OCI-LY1 (cell line): ENCODE data around the gene COL6A3.
"Not testable (repeated sequence)": the region's sequence is repeated elsewhere in the genome, so short reads cannot be mapped to it uniquely, and the experiment has no call there.

Source experiments
- H2AFZ ChIP-seq: fragments of 200-600 bp; sonication (generic), shearing (Covaris generic); 2 replicates; pipeline ENCODE4 v1.6.0; 2014; ENCODE audit warnings: antibody characterized with exemption, mild to moderate bottlenecking, low read length
- H3F3A ChIP-seq: fragments of 200-600 bp; sonication (generic), shearing (Covaris generic); 2 replicates; pipeline ENCODE4 v1.6.0; 2014; ENCODE audit warnings: mild to moderate bottlenecking, antibody characterized with exemption, low read length, moderate library complexity; ENCODE audit not compliant: insufficient read depth
- H3K27ac ChIP-seq: fragments of 200-600 bp; sonication (generic); 2 replicates; pipeline ENCODE4 v1.5.1; 2014; ENCODE audit warnings: low read length, mixed run types, mild to moderate bottlenecking, low read depth; ENCODE audit not compliant: poor library complexity, severe bottlenecking
- H3K27me3 ChIP-seq: fragments of 200-600 bp; sonication (generic); 2 replicates; pipeline ENCODE4 v1.6.0; 2014; ENCODE audit warnings: antibody characterized with exemption, mild to moderate bottlenecking, low read length, moderate library complexity; ENCODE audit not compliant: insufficient read depth
- H3K36me3 ChIP-seq: fragments of 200-600 bp; sonication (generic); 2 replicates; pipeline ENCODE4 v1.6.1; 2014; ENCODE audit warnings: mild to moderate bottlenecking, antibody characterized with exemption, low read length, moderate library complexity, mixed read lengths; ENCODE audit not compliant: insufficient read depth
- H3K4me1 ChIP-seq: fragments of 200-600 bp; sonication (generic); 2 replicates; pipeline ENCODE4 v1.5.1; 2014; ENCODE audit warnings: mild to moderate bottlenecking, low read length, moderate library complexity; ENCODE audit not compliant: insufficient read depth, severe bottlenecking
- H3K4me2 ChIP-seq: fragments of 200-600 bp; sonication (generic), shearing (Covaris generic); 2 replicates; pipeline ENCODE4 v1.6.1; 2014; ENCODE audit warnings: low read length
- H3K4me3 ChIP-seq: fragments of 200-600 bp; sonication (generic); 2 replicates; pipeline ENCODE4 v1.5.1; 2014; ENCODE audit warnings: low read length, low read depth, mild to moderate bottlenecking, mixed read lengths; ENCODE audit not compliant: poor library complexity, severe bottlenecking
- H3K79me2 ChIP-seq: fragments of 200-600 bp; shearing (Covaris generic); 2 replicates; pipeline ENCODE4 v1.6.1; 2016; ENCODE audit warnings: mixed run types, low read length, mixed read lengths; ENCODE audit not compliant: insufficient read depth
- H3K9ac ChIP-seq: fragments of 200-600 bp; sonication (generic), shearing (Covaris generic); 2 replicates; pipeline ENCODE4 v1.6.1; 2014; ENCODE audit warnings: mild to moderate bottlenecking, low read length, mixed read lengths
- H3K9me2 ChIP-seq: fragments of 200-600 bp; sonication (generic), shearing (Covaris generic); 2 replicates; pipeline ENCODE4 v1.6.1; 2014; ENCODE audit warnings: low read depth, mild to moderate bottlenecking, low read length, mixed read lengths
- H3K9me3 ChIP-seq: fragments of 200-600 bp; shearing (Covaris generic); 2 replicates; pipeline ENCODE4 v1.6.1; 2014; ENCODE audit warnings: low read length, mixed read lengths
- H4K20me1 ChIP-seq: fragments of 200-600 bp; sonication (generic), shearing (Covaris generic); 2 replicates; pipeline ENCODE4 v1.6.0; 2016; ENCODE audit warnings: mild to moderate bottlenecking, low read length; ENCODE audit not compliant: insufficient read depth
- CTCF ChIP-seq: fragments of 200-600 bp; sonication (generic), shearing (Covaris generic); IDR thresholded peaks from 2 replicates; pipeline ENCODE4 v1.5.1; 2017; ENCODE audit warnings: mild to moderate bottlenecking, antibody characterized with exemption, low read length, moderate library complexity, mixed read lengths
- EZH2 ChIP-seq: fragments of 200-600 bp; sonication (generic), shearing (Covaris generic); IDR thresholded peaks from 2 replicates; pipeline ENCODE4 v1.8.0; 2017; ENCODE audit warnings: borderline replicate concordance, mixed run types, mild to moderate bottlenecking, antibody characterized with exemption, low read length, moderate library complexity, mixed read lengths

The COL6A3 gene

GRCh38 chr2:237358721-237359517 is 55.0 kb downstream of the COL6A3 start:
- H3K4me3 ChIP-seq = no peak overlapping the region
- no peaks in the 10 kb centered on the region for H3F3A ChIP-seq
- no peaks in the 10 kb centered on the region for H3K9me2 ChIP-seq
- H2AFZ ChIP-seq = no peak overlapping the region
- TF ChIP-seq EZH2 = no peak
- no peak for TF ChIP-seq CTCF
- no peak overlapping the region for H3K27ac ChIP-seq
- no peak overlapping the region for H3K4me2 ChIP-seq
- no peaks in the 10 kb centered on the region for H3K4me1 ChIP-seq
- no peaks in the 10 kb centered on the region for H3K36me3 ChIP-seq
- no peaks in the 10 kb centered on the region for H3K9me3 ChIP-seq
- no peaks in the 10 kb centered on the region for H3K79me2 ChIP-seq
- H4K20me1 ChIP-seq = no peaks in the 10 kb centered on the region
- peaks cover 4% of the 10 kb centered on the region; the same call in 1 of the 2 replicates for H3K27me3 ChIP-seq
- H3K9ac ChIP-seq = no peak overlapping the region

GRCh38 chr2:237355701-237356100 is 58.3 kb downstream of the COL6A3 start:
- no peaks in the 10 kb centered on the region for H3K9me3 ChIP-seq
- no peak overlapping the region for H3K4me3 ChIP-seq
- no peaks in the 10 kb centered on the region for H3K36me3 ChIP-seq
- no peak overlapping the region for H3K4me2 ChIP-seq
- TF ChIP-seq CTCF (no peak), EZH2 (no peak)
- H3K27me3 ChIP-seq = peaks cover 4% of the 10 kb centered on the region; the same call in 1 of the 2 replicates
- no peak overlapping the region for H3K27ac ChIP-seq
- H2AFZ ChIP-seq = no peak overlapping the region
- H3K79me2 ChIP-seq = no peaks in the 10 kb centered on the region
- no peaks in the 10 kb centered on the region for H4K20me1 ChIP-seq
- no peaks in the 10 kb centered on the region for H3K4me1 ChIP-seq
- H3K9me2 ChIP-seq = no peaks in the 10 kb centered on the region
- H3K9ac ChIP-seq = no peak overlapping the region
- H3F3A ChIP-seq = no peaks in the 10 kb centered on the region

GRCh38 chr2:237354892-237355291 is 59.1 kb downstream of the COL6A3 start:
- no peak overlapping the region for H3K27ac ChIP-seq

GRCh38 chr2:237354172-237354571 is 59.8 kb downstream of the COL6A3 start:
- H2AFZ ChIP-seq, H3K9ac ChIP-seq, H3K4me3 ChIP-seq, H3K9me2 ChIP-seq, H3K27ac ChIP-seq, H3K27me3 ChIP-seq, H3K36me3 ChIP-seq, H3K79me2 ChIP-seq, H4K20me1 ChIP-seq, H3K4me1 ChIP-seq, H3K9me3 ChIP-seq, H3K4me2 ChIP-seq, H3F3A ChIP-seq: not testable (repeated sequence)

More at GRCh38 chr2:237354892-237355291, 59.1 kb downstream of the COL6A3 start:
- H3K9me2 ChIP-seq = no peaks in the 10 kb centered on the region
- H2AFZ ChIP-seq = no peak overlapping the region
- H3K4me3 ChIP-seq = no peak overlapping the region
- no peaks in the 10 kb centered on the region for H3K79me2 ChIP-seq
- no peaks in the 10 kb centered on the region for H3F3A ChIP-seq
- no peak overlapping the region for H3K9ac ChIP-seq
- no peaks in the 10 kb centered on the region for H3K4me1 ChIP-seq
- no peaks in the 10 kb centered on the region for H4K20me1 ChIP-seq
- no peak for TF ChIP-seq CTCF
- TF ChIP-seq EZH2 = no peak
- no peaks in the 10 kb centered on the region for H3K36me3 ChIP-seq
- H3K4me2 ChIP-seq = no peak overlapping the region
- no peaks in the 10 kb centered on the region for H3K9me3 ChIP-seq
- peaks cover 4% of the 10 kb centered on the region; the same call in 1 of the 2 replicates for H3K27me3 ChIP-seq
